Superior temporal gyrus (tissue), 1 donor: ENCODE data around the gene DNAJC21.

Source experiments
- DNase-seq: peaks from one replicate; pipeline ENCODE4 v3.0.0-alpha.2; 2016; ENCODE audit errors: extremely low spot score

The DNAJC21 gene

DNA sequence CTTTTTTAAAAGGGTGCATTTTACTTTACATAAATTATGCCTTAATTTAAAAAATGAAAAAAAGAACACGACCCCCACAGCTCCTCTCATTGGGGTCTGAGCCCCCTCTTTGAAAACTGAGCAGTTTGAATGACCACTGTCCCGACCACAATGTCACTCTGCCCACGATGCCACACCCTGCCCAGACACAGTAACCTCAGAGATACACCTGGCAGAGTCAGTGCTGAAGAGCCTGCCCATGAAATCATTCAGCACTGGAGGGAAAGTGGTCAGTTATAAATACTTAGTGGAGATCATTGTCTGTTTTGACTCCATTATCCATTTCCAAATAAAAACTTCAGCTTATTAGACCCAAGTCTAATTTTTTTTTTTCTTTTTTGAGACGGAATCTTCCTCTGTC lies 49.3 kb downstream of the DNAJC21 start:
- DNase-seq = no peak

DNA sequence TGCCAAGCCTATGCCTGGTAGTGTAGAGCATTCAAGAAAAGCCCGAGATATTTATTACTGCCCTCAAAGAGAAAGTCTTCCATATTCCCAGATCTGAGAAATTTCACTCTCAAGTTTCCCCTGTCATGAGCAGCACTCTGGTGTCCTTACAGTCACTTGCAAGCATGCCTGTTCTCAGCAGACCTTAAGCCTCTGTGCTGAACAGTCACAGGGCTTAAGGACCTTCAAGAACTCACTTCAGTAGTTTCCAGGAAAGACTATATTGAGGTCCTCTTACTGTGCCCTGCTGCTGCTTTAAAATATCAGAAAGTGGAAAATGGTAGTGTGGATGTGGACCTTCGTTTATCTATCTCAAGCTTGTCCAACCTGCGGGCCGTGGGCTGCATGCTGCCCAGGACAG lies 53.5 kb downstream of the DNAJC21 start:
- no peak for DNase-seq

DNA sequence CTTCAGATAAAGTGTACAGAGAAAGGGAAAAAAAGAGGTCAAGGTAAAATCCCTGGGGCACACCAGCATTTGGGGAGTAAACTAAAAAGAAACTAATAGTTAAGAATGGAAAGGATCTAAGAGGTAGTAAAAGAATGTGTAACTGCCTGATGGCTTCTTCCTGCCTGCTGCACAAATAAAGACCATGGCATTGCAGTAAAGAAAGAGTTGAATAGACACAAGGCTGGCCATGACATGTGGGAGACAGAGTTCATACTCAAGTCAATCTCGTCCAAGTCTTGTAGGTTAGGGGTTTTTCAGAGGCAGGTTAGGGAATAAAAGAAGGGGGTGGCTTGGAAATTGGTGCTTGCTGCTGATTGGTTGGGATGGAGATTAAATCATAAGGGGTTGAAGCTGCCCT lies 57.6 kb downstream of the DNAJC21 start:
- DNase-seq = no peak

DNA sequence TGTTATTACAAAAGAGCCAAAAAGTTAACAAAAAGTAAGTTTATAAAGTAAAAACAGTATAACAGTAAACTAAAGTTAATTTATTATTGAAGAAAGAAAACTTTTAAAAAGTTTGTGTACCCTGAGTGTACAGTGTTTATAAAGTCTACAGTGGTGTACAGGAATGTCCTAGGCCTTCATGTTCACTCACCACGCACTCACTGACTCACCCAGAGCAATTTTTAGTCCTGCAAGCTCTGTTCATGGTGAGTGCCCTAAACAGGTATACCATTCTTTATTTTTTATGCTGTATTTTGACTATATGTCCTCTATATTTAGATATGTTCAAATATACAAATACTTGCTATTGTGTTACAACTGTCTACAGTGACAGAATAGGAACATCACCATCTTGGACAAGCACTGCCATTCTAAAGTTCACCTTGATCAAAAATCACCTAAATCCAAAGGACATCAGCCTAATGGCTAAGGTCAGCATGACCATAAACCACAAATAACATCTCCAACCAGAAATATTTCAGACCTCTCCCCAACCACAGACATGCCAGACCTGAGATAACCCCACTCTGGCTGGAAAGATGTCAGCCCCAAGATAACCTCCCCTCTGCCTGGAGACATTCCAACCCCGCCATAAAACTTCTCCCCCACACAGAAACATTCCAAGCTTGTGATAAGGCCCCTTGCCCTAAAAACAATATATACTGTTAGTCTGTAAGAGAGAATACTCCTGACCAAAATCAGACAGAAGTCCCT lies 62.3 kb downstream of the DNAJC21 start:
- DNase-seq = no peak

DNA sequence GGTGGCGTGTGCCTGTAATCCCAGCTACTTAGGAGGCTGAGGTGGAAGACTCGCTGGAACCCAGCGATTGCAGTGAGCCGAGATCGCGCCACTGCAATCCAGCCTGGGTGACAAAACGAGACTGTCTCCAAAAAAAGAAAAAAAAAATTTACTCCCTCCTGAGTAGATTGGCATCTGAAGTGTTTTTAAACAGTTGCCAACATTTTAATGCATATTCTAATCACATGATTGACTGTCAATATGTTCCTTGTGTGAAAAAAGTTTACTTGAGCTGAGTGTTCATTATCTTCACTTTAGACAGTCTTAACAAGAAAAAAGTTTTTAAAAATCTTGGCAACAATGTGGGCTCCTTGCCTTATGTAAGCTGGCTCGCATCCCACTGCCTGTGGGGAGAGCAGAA lies 64.6 kb downstream of the DNAJC21 start:
- DNase-seq = peak; percentile 12

DNA sequence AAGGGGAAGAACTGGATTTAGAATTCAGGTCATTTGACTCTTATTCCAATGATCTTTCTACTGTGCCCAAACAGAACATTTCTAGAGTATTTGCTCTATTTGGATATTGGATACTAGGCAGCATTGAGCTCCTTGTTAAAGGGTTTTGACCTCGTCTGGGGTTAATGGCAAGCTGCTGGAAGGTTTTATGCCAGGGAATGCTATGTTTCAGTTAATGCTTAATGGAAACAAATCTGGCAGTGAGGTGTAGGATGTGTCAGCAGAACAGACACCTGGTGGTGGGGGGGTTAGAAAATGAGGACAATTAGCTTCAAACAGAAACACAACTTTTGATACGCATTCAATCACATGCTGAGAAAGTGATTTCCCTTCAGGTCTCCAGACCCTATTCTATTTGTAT lies 66.9 kb downstream of the DNAJC21 start:
- DNase-seq = no peak

DNA sequence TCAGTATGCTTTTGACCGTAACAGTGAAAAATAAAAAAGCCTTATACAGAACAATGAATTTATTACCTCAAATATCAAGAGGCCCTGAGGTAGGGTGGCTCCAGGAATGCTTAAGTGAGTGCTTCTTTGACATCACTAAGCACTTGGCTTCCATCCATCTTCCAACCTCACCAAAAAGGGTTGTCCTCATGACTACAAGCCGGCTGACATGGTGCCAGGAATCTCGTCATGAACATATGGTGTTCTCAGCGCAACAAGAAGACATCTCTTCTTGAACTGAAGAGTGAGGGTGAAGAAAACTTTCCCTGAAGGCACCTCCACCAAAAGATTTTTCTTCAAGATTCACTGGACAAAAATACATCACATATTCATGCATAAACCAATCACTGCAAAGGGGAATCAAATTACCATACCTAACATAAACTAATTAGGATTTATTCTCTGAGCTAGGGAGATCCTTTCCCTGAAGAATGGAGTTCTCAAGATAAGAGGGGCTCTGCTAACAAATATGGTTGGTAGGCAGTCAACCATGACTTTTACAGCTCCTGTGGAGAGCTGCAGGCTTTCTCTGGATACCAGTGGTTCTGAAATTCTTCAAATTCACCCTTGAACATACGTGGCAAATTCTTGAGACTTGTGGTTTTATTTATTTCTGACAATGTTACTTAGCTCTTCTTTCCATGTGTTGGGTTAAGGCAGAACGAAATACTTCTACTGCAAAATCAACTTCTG lies 68.9 kb downstream of the DNAJC21 start:
- peak; percentile 49 for DNase-seq

DNA sequence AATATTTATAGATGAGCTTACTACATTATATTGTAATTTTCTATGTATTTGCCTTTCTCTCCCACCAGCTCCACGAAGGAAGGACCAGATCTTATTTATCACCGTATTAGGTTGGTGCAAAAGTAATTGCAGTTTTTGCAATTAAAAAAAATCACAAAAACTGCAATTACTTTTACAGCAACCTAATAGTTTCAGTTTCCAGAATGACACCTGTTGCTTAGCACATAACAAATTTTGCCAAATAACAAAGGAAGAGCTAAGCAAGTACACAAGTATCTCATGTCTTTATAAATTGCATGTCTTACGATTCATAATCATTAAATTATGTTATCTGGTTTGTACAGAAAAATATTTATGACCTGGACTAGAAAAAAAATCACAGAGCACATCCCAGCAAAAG lies 72.5 kb downstream of the DNAJC21 start:
- DNase-seq = no peak

DNA sequence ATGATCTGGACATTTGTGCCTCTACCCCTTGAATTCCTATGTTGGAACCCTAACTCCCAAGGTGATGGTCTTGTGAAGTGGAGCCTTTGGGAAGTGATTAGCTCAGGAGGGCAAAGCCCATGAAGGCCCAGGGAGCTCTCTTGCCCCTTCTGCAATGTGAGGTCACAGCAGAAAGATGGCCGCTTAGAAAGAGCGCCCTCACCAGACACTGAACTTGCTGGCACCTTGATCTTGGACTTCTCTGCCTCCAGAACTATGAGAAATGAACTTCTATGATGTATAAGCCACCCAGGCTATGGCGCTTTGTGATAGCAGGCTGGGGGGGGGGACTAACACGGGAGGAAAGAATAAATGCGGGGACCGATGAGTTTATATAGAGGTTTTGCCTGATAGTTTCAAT lies 73.1 kb downstream of the DNAJC21 start:
- no peak for DNase-seq

DNA sequence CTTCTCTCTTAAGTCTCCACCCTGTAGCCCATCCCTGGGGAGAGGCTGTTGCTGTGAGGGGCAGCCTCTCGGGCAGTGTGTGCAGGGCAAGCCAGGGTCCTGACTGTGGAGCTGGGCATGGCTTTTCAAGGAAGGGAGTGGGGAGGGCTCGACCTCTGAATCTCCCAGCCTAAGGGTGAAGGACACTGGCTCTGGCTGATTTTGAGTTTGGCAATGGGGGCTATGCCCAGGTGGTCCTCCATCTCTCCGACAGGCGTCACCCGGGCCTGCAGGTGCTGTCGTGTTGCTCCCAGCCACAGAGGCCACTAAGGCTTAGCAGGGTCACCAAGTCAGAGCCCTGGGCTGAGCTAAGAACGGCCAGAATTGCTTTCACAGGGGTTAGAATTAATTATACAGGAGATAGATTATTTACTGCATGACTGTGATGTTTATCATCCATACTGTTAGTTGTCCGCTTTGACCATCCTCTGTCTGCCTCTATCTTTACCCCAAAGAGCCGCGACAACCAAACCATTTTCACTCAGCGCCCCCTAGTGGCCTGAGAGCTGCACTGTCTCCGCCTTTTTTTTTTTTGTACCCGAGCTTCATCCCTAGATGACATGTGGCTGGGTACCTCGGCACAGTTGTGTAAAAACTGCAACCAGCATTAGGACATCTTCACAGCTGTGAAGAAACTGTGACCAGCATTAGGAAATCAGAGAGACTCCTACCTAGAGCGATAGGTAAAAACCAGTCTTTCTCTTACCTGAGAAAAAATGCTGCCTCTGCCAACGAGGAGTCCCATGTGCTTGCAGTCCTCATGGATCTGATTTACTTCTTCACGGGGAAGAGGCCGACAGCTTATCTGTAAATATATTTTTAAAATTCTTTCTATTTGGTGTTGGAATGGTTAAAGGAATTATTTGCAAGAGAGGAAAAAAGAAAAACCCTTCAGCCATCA lies 73.9 kb downstream of the DNAJC21 start:
- peak; percentile 92 for DNase-seq

DNA sequence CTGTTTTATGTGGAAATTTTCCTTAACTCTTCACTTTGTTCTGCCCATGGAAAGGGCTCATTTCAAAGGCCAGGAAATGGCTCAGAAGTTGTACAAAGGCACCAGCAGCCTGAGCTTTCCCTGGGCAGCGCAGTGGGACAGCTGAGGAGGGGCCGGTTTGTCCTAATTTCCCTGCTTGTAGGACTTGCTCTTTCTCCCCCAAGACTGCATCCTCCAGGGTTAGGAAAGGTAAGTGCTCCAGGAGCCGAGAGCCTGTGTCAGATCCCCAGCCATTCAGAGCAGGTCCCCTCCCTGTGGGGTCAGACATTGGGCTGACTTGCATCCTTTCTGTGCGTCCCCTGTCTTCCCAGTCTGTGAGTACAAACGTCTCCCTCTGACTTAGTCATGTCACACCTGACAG lies 74.8 kb downstream of the DNAJC21 start:
- no peak for DNase-seq

DNA sequence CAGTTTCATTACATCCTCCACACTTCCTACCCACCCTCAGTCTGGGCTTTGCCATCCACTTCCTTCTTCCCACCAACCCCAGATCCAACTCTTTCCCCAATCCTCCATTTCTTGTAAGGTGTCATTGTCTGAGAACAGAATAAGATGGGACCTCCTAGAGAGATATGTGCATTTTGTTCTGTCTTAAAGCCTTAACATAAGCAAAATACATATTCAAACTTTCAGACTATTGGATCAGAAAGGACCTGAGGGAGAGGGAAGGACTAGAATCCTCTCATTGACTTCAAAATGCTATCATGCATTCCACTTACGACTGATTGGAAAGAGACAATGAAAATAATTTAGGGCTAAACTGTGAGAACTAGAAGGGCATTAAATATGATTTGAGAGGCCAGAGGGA lies 75.4 kb downstream of the DNAJC21 start:
- no peak for DNase-seq
